ENCODE data around the gene MAPKAPK2.

DNA sequence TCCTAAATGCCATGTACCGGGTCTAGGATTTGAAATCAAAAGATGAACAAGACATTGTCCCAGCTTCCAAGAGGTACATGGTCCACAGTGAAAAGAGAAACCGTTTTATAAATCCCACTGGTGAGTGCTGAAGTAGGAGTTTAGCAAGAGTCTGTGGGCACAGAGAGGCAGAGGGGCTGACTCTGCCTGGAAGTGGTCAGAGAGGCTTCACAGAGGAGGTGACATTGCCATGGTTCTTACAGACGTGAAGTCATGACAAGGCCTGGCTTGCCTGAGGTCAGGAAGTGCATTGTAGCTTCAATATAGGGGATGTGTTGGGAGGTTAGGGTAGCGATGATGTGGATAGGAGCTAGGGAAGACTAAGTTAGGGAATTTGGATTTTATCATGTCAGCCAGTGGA lies 28.4 kb downstream of the MAPKAPK2 start:
- no peak for TF ChIP-seq REST (IDR thresholded peaks at IDR 0.05; ENCODE audit: insufficient read depth in 1 of 2, low read depth in 2 of 2, low read length in 1 of 2)
- TF ChIP-seq CTCF (IDR thresholded peaks at IDR 0.05) = no peak
